GM23338 (cell line): ENCODE measurements around the gene UPK1B. TPM values are rescaled to one million over a fixed set of nuclear protein-coding genes. Genes with fewer than 3 reads are reported as not detected.

Experiments used
- ATAC-seq: fragments of 200-7000 bp; cut with Tn5 transposase; 3 replicates; pipeline ENCODE4 v1.9.1; 2020
- DNase-seq: peaks from one replicate; pipeline ENCODE4 v3.0.0-alpha.2; 2015; ENCODE audit warnings: low spot score
- H2AFZ ChIP-seq: fragments of 200-600 bp; sonication (generic); 2 replicates; pipeline ENCODE4 v1.8.0; 2016; ENCODE audit warnings: antibody characterized with exemption, mild to moderate bottlenecking, moderate library complexity
- H3F3A ChIP-seq: fragments of 200-600 bp; sonication (generic); replicated peaks from 2 replicates; pipeline ENCODE4 v1.8.0; 2017; ENCODE audit warnings: antibody characterized with exemption, mixed run types, low read depth
- H3K27ac ChIP-seq: fragments of 200-600 bp; sonication (generic); 2 replicates; pipeline ENCODE4 v1.6.1; 2016; ENCODE audit warnings: low read depth
- H3K27me3 ChIP-seq: fragments of 200-600 bp; sonication (generic); 2 replicates; pipeline ENCODE4 v1.8.0; 2016; ENCODE audit warnings: mild to moderate bottlenecking, mixed run types, moderate library complexity; ENCODE audit not compliant: insufficient read depth
- H3K36me3 ChIP-seq: fragments of 200-600 bp; sonication (generic); 2 replicates; pipeline ENCODE4 v1.8.0; 2016; ENCODE audit warnings: mild to moderate bottlenecking; ENCODE audit not compliant: insufficient read depth
- H3K4me1 ChIP-seq: fragments of 200-600 bp; sonication (generic); 2 replicates; pipeline ENCODE4 v1.8.0; 2016; ENCODE audit warnings: mild to moderate bottlenecking, moderate library complexity; ENCODE audit not compliant: insufficient read depth
- H3K4me2 ChIP-seq: fragments of 200-600 bp; sonication (generic); 2 replicates; pipeline ENCODE4 v1.7.1; 2017; ENCODE audit warnings: mixed run types
- H3K4me3 ChIP-seq: fragments of 200-600 bp; sonication (generic); 2 replicates; pipeline ENCODE4 v1.6.1; 2016; ENCODE audit warnings: mixed run types
- H3K79me2 ChIP-seq: fragments of 200-600 bp; sonication (generic); replicated peaks from 2 replicates; pipeline ENCODE4 v1.8.0; 2017; ENCODE audit warnings: mild to moderate bottlenecking; ENCODE audit not compliant: insufficient read depth
- H3K9me2 ChIP-seq: fragments of 200-600 bp; sonication (generic); 2 replicates; pipeline ENCODE4 v1.8.0; 2017; ENCODE audit not compliant: insufficient read depth
- H4K20me1 ChIP-seq: fragments of 200-600 bp; sonication (generic); replicated peaks from 2 replicates; pipeline ENCODE4 v1.8.0; 2017; ENCODE audit warnings: mild to moderate bottlenecking; ENCODE audit not compliant: insufficient read depth
- H3K27ac Mint-ChIP-seq: 2 replicates; pipeline ENCODE4 v1.8.0; 2020; ENCODE audit warnings: inconsistent platforms, mild to moderate bottlenecking, moderate library complexity, mixed read lengths
- H3K27me3 Mint-ChIP-seq: 3 replicates; pipeline ENCODE4 v1.8.0; 2022; ENCODE audit warnings: low read depth, mild to moderate bottlenecking, moderate library complexity, mixed read lengths, inconsistent platforms; ENCODE audit not compliant: insufficient read depth, poor library complexity
- H3K36me3 Mint-ChIP-seq: 3 replicates; pipeline ENCODE4 v1.8.0; 2021; ENCODE audit warnings: low read depth, mild to moderate bottlenecking, inconsistent platforms, moderate library complexity, mixed read lengths
- H3K4me1 Mint-ChIP-seq: 3 replicates; pipeline ENCODE4 v1.8.0; 2020; ENCODE audit warnings: mild to moderate bottlenecking, inconsistent platforms, mixed read lengths
- H3K4me3 Mint-ChIP-seq: 3 replicates; pipeline ENCODE4 v1.8.0; 2021; ENCODE audit warnings: moderate library complexity, mild to moderate bottlenecking, inconsistent platforms, mixed read lengths
- H3K9me3 Mint-ChIP-seq: 3 replicates; pipeline ENCODE4 v1.8.0; 2020; ENCODE audit warnings: moderate library complexity, mild to moderate bottlenecking, inconsistent platforms, mixed read lengths
- CREB1 ChIP-seq: fragments of 250-450 bp; sonication (Bioruptor Pico); IDR thresholded peaks from 2 replicates; pipeline ENCODE4 v1.5.0; 2020; ENCODE audit warnings: low read depth, mild to moderate bottlenecking, moderate library complexity
- EZH2 ChIP-seq: fragments of 200-600 bp; sonication (generic); IDR thresholded peaks from one replicate; pipeline ENCODE4 v1.8.0; 2017; ENCODE audit warnings: antibody characterized with exemption, mild to moderate bottlenecking, low read depth; ENCODE audit not compliant: unreplicated experiment
- EZH2phosphoT487 ChIP-seq: fragments of 200-600 bp; sonication (generic); IDR thresholded peaks from one replicate; pipeline ENCODE4 v1.8.1; 2018; ENCODE audit warnings: antibody characterized with exemption; ENCODE audit not compliant: unreplicated experiment
- JUNB ChIP-seq: IDR thresholded peaks from one replicate; pipeline ENCODE4 v1.6.1; 2016; ENCODE audit warnings: antibody characterized with exemption; ENCODE audit not compliant: unreplicated experiment
- NANOG ChIP-seq: IDR thresholded peaks from 2 replicates; pipeline ENCODE4 v1.6.1; 2016; ENCODE audit warnings: antibody characterized with exemption, borderline replicate concordance
- POLR2AphosphoS5 ChIP-seq: IDR thresholded peaks from 2 replicates; pipeline ENCODE4 v1.6.1; 2016; ENCODE audit warnings: antibody characterized with exemption, low read depth
- REST ChIP-seq: IDR thresholded peaks from one replicate; pipeline ENCODE4 v1.6.1; 2018; ENCODE audit warnings: antibody characterized with exemption; ENCODE audit not compliant: unreplicated experiment
- STAT1 ChIP-seq: IDR thresholded peaks from one replicate; pipeline ENCODE4 v1.6.1; 2016; ENCODE audit warnings: antibody characterized with exemption; ENCODE audit not compliant: unreplicated experiment
- ZNF114 ChIP-seq: fragments of 250-450 bp; sonication (Bioruptor Pico); IDR thresholded peaks from 2 replicates; pipeline ENCODE4 v1.5.0; 2020; ENCODE audit warnings: mild to moderate bottlenecking, moderate library complexity
- ZNF331 ChIP-seq: fragments of 250-450 bp; sonication (Bioruptor Pico); IDR thresholded peaks from 2 replicates; pipeline ENCODE4 v1.5.0; 2020; ENCODE audit warnings: low read depth, mild to moderate bottlenecking, moderate library complexity
- polyA plus RNA-seq: library from polyadenylated mRNA; unstranded; fragments of >200 nt; fragmentation: Nextera tagmentation; extraction: Ambion mirVana; gene quantifications from 2 replicates; pipeline ENCODE4 v1.2.1, GENCODE V29; 2016
- total RNA-seq: library from RNA; depleted of rRNA; stranded (reverse); fragments of >200 nt; shearing (Covaris generic); gene quantifications from 2 replicates; pipeline ENCODE4 v1.2.3, GENCODE V29; 2014
- TF ChIP-seq, protein P1 (sequence below): IDR thresholded peaks from 2 replicates; pipeline ENCODE4 v1.6.1; 2016; ENCODE audit warnings: antibody characterized with exemption
- TF ChIP-seq, protein P2 (sequence below), 2 experiments: fragments of 200-600 bp in 1 of 2; sonication (generic) in 1 of 2; conservative IDR thresholded peaks; 2 replicates each; pipeline versions ENCODE4 v1.5.1 to v1.6.1; 2016 to 2017; ENCODE audit warnings: antibody characterized with exemption in 2 of 2, low read depth in 2 of 2, mild to moderate bottlenecking in 2 of 2, moderate library complexity in 1 of 2
- TF ChIP-seq, protein P3 (sequence below): fragments of 250-450 bp; sonication (Bioruptor Pico); IDR thresholded peaks from 2 replicates; pipeline ENCODE4 v1.5.0; 2020; ENCODE audit warnings: mild to moderate bottlenecking, moderate library complexity

Gene UPK1B
- total and polyA plus RNA-seq, 2 experiments from 2014 or later = 0.39 to 0.66 TPM

DNA sequence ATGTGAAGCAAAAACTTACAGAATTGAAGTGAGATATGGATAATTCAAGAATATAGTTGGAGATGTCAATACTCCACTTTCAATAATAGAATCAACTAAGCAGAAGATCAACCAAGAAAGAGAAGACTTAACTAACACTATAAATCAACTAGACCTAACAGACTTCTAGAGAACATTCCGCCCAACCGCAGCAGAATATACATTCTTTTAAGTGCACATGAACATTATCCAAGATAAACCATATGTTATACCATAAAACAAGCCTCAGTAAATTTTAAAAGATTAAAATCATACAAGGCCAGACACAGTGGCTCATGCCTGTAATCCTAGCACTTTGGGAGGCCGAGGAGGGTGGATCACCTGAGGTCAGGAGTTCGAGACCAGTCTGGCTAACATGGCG lies 32.9 kb upstream of the UPK1B start:
- ATAC-seq (no peak), DNase-seq (no peak)
- no peak overlapping the region for H3K4me3 ChIP-seq
- Mint-ChIP-seq H3K36me3 (peaks cover 4% of the 10 kb centered on the region; the same call in 2 of the 3 replicates), H3K9me3 (peaks cover 14% of the 10 kb centered on the region), H3K4me1 (no peaks in the 10 kb centered on the region), H3K27me3 (no peaks in the 10 kb centered on the region), H3K4me3 (no peak overlapping the region), H3K27ac (no peak overlapping the region)
- H3K79me2 ChIP-seq = no peaks in the 10 kb centered on the region
- no peaks in the 10 kb centered on the region; the same call in 1 of the 2 replicates for H3K9me2 ChIP-seq
- no peak overlapping the region for H2AFZ ChIP-seq
- TF ChIP-seq, protein P1, sequence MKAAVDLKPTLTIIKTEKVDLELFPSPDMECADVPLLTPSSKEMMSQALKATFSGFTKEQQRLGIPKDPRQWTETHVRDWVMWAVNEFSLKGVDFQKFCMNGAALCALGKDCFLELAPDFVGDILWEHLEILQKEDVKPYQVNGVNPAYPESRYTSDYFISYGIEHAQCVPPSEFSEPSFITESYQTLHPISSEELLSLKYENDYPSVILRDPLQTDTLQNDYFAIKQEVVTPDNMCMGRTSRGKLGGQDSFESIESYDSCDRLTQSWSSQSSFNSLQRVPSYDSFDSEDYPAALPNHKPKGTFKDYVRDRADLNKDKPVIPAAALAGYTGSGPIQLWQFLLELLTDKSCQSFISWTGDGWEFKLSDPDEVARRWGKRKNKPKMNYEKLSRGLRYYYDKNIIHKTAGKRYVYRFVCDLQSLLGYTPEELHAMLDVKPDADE = no peak
- TF ChIP-seq, protein P2, sequence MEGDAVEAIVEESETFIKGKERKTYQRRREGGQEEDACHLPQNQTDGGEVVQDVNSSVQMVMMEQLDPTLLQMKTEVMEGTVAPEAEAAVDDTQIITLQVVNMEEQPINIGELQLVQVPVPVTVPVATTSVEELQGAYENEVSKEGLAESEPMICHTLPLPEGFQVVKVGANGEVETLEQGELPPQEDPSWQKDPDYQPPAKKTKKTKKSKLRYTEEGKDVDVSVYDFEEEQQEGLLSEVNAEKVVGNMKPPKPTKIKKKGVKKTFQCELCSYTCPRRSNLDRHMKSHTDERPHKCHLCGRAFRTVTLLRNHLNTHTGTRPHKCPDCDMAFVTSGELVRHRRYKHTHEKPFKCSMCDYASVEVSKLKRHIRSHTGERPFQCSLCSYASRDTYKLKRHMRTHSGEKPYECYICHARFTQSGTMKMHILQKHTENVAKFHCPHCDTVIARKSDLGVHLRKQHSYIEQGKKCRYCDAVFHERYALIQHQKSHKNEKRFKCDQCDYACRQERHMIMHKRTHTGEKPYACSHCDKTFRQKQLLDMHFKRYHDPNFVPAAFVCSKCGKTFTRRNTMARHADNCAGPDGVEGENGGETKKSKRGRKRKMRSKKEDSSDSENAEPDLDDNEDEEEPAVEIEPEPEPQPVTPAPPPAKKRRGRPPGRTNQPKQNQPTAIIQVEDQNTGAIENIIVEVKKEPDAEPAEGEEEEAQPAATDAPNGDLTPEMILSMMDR (conservative IDR thresholded peaks at IDR 0.05; ENCODE audit: low read depth in 2 of 2) = no peak
- TF ChIP-seq EZH2phosphoT487 (no peak), STAT1 (no peak), NANOG (no peak), EZH2 (no peak), ZNF331 (CRISPR knock-in tag) (no peak), JUNB (no peak), POLR2AphosphoS5 (no peak), REST (no peak), ZNF114 (CRISPR knock-in tag) (no peak), CREB1 (CRISPR knock-in tag) (no peak)
- TF ChIP-seq, protein P3, sequence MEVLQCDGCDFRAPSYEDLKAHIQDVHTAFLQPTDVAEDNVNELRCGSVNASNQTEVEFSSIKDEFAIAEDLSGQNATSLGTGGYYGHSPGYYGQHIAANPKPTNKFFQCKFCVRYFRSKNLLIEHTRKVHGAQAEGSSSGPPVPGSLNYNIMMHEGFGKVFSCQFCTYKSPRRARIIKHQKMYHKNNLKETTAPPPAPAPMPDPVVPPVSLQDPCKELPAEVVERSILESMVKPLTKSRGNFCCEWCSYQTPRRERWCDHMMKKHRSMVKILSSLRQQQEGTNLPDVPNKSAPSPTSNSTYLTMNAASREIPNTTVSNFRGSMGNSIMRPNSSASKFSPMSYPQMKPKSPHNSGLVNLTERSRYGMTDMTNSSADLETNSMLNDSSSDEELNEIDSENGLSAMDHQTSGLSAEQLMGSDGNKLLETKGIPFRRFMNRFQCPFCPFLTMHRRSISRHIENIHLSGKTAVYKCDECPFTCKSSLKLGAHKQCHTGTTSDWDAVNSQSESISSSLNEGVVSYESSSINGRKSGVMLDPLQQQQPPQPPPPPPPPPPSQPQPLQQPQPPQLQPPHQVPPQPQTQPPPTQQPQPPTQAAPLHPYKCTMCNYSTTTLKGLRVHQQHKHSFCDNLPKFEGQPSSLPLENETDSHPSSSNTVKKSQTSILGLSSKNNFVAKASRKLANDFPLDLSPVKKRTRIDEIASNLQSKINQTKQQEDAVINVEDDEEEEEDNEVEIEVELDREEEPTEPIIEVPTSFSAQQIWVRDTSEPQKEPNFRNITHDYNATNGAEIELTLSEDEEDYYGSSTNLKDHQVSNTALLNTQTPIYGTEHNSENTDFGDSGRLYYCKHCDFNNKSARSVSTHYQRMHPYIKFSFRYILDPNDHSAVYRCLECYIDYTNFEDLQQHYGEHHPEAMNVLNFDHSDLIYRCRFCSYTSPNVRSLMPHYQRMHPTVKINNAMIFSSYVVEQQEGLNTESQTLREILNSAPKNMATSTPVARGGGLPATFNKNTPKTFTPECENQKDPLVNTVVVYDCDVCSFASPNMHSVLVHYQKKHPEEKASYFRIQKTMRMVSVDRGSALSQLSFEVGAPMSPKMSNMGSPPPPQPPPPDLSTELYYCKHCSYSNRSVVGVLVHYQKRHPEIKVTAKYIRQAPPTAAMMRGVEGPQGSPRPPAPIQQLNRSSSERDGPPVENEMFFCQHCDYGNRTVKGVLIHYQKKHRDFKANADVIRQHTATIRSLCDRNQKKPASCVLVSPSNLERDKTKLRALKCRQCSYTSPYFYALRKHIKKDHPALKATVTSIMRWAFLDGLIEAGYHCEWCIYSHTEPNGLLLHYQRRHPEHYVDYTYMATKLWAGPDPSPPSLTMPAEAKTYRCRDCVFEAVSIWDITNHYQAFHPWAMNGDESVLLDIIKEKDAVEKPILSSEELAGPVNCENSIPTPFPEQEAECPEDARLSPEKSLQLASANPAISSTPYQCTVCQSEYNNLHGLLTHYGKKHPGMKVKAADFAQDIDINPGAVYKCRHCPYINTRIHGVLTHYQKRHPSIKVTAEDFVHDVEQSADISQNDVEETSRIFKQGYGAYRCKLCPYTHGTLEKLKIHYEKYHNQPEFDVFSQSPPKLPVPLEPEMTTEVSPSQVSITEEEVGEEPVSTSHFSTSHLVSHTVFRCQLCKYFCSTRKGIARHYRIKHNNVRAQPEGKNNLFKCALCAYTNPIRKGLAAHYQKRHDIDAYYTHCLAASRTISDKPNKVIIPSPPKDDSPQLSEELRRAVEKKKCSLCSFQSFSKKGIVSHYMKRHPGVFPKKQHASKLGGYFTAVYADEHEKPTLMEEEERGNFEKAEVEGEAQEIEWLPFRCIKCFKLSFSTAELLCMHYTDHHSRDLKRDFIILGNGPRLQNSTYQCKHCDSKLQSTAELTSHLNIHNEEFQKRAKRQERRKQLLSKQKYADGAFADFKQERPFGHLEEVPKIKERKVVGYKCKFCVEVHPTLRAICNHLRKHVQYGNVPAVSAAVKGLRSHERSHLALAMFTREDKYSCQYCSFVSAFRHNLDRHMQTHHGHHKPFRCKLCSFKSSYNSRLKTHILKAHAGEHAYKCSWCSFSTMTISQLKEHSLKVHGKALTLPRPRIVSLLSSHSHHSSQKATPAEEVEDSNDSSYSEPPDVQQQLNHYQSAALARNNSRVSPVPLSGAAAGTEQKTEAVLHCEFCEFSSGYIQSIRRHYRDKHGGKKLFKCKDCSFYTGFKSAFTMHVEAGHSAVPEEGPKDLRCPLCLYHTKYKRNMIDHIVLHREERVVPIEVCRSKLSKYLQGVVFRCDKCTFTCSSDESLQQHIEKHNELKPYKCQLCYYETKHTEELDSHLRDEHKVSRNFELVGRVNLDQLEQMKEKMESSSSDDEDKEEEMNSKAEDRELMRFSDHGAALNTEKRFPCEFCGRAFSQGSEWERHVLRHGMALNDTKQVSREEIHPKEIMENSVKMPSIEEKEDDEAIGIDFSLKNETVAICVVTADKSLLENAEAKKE (CRISPR knock-in tag) = no peak
- H4K20me1 ChIP-seq = no peaks in the 10 kb centered on the region
- H3K4me1 ChIP-seq = no peaks in the 10 kb centered on the region
- no peak overlapping the region for H3K27ac ChIP-seq
- no peak overlapping the region for H3K4me2 ChIP-seq
- H3F3A ChIP-seq = no peaks in the 10 kb centered on the region
- H3K36me3 ChIP-seq = no peaks in the 10 kb centered on the region
- H3K27me3 ChIP-seq = no peaks in the 10 kb centered on the region
